ENCODE data around the gene GALNT18. TPM values are rescaled to one million over a fixed set of nuclear protein-coding genes. Genes with fewer than 3 reads are reported as not detected.

Gene GALNT18
- total RNA-seq, 1 experiment from 2014 or later = 1.7 TPM

DNA sequence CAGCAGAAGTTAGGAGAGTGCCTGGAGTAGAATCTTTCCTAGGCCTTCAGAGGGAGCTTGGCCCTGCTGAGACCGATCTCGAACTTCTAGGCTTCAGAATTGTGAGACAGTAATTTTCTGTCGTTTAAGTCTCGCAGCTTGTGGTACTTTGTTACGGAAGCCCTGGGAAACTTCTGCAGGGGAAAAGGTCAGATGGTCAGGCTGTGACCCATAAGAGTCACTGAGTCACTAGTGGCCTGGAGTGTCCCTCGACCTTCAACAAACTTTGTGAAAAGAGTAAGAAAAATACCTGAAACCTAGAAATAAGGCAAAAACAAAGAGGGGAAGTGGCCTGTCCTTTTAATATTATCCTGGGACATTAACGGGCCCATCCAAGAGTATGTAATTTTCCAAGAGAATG is 303.3 kb downstream of the GALNT18 start:
- H3K23ac ChIP-seq (ENCODE audit: insufficient read length, low read depth, low read length) = no peak overlapping the region
- Mint-ChIP-seq H3K4me3 (no peak overlapping the region), H3K27me3 (ENCODE audit: low read depth) (peaks cover 2% of the 10 kb centered on the region; the same call in 1 of the 2 replicates), H3K4me1 (no peaks in the 10 kb centered on the region), H3K9me3 (no peaks in the 10 kb centered on the region), H3K36me3 (ENCODE audit: insufficient read depth in 1 of 3, low read depth in 3 of 3) (peaks cover 0 to 2% (median 0%) of the 10 kb centered on the region in 3 experiments; a peak in 1 of 7 replicates), H3K27ac (no peak overlapping the region)
- no peaks in the 10 kb centered on the region for H3K23me2 ChIP-seq (ENCODE audit: insufficient read length, low read depth, low read length, poor library complexity, severe bottlenecking)
- H3K4ac ChIP-seq (ENCODE audit: low read depth, low read length) = no peak overlapping the region
- no peak overlapping the region for H2BK5ac ChIP-seq (ENCODE audit: insufficient read length, low read length)
- H2BK12ac ChIP-seq (ENCODE audit: insufficient read length, low read depth, low read length) = no peak overlapping the region
- H2AK5ac ChIP-seq (ENCODE audit: insufficient read length, low read length) = no peak overlapping the region
- no peaks in the 10 kb centered on the region for H3K4me1 ChIP-seq (ENCODE audit: insufficient read depth, low read length)
- H2BK20ac ChIP-seq (ENCODE audit: low read depth, low read length, poor library complexity, severe bottlenecking) = no peak overlapping the region
- H3K27me3 ChIP-seq (ENCODE audit: insufficient read depth, low read length) = no peaks in the 10 kb centered on the region
- no peak for DNase-seq
- no peaks in the 10 kb centered on the region for H3K79me1 ChIP-seq (ENCODE audit: insufficient read depth, low read depth, low read length, poor library complexity, severe bottlenecking)
- no peaks in the 10 kb centered on the region for H3K9me3 ChIP-seq (ENCODE audit: control insufficient read depth, low read depth, low read length)
- H2AFZ ChIP-seq (ENCODE audit: low read length) = no peak overlapping the region
- H2BK120ac ChIP-seq (ENCODE audit: low read depth, low read length, poor library complexity, severe bottlenecking) = no peak overlapping the region
- H4K20me1 ChIP-seq (ENCODE audit: control insufficient read depth, insufficient read depth, insufficient read length) = no peaks in the 10 kb centered on the region
- H3K4me2 ChIP-seq (ENCODE audit: insufficient read depth, insufficient read length, low read length) = no peak overlapping the region
- H3K18ac ChIP-seq (ENCODE audit: insufficient read length, low read depth, low read length) = no peak overlapping the region
- no peak overlapping the region for H4K8ac ChIP-seq (replicated peaks; ENCODE audit: insufficient read length, low read depth, low read length)
- no peak overlapping the region for H3T11ph ChIP-seq (ENCODE audit: low read length)
- no peak overlapping the region for H3K56ac ChIP-seq (ENCODE audit: insufficient read length, low read depth, low read length)
- TF ChIP-seq, protein P1, sequence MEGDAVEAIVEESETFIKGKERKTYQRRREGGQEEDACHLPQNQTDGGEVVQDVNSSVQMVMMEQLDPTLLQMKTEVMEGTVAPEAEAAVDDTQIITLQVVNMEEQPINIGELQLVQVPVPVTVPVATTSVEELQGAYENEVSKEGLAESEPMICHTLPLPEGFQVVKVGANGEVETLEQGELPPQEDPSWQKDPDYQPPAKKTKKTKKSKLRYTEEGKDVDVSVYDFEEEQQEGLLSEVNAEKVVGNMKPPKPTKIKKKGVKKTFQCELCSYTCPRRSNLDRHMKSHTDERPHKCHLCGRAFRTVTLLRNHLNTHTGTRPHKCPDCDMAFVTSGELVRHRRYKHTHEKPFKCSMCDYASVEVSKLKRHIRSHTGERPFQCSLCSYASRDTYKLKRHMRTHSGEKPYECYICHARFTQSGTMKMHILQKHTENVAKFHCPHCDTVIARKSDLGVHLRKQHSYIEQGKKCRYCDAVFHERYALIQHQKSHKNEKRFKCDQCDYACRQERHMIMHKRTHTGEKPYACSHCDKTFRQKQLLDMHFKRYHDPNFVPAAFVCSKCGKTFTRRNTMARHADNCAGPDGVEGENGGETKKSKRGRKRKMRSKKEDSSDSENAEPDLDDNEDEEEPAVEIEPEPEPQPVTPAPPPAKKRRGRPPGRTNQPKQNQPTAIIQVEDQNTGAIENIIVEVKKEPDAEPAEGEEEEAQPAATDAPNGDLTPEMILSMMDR (conservative IDR thresholded peaks at IDR 0.05) = no peak
- H3K9ac ChIP-seq (ENCODE audit: extremely low read depth, insufficient read length, low read length) = no peak overlapping the region
- H3K14ac ChIP-seq (ENCODE audit: insufficient read depth, low read length) = no peak overlapping the region
- no peak overlapping the region for H4K5ac ChIP-seq (ENCODE audit: insufficient read length, low read depth, low read length)
- no peak overlapping the region for H3K27ac ChIP-seq (ENCODE audit: insufficient read length, low read depth, low read length)
- no CpG with 5 or more reads among the region's 7 CpGs for WGBS (ENCODE audit: extremely low coverage, insufficient read length, low lambda C conversion rate)
- no peak overlapping the region for H4K91ac ChIP-seq (ENCODE audit: insufficient read length, low read depth, low read length)
- no peaks in the 10 kb centered on the region for H3K79me2 ChIP-seq (ENCODE audit: insufficient read depth, low read length)
- H2BK15ac ChIP-seq (ENCODE audit: low read depth, low read length) = no peak overlapping the region
